ENCODE measurements around the gene CRYGB.

DNA sequence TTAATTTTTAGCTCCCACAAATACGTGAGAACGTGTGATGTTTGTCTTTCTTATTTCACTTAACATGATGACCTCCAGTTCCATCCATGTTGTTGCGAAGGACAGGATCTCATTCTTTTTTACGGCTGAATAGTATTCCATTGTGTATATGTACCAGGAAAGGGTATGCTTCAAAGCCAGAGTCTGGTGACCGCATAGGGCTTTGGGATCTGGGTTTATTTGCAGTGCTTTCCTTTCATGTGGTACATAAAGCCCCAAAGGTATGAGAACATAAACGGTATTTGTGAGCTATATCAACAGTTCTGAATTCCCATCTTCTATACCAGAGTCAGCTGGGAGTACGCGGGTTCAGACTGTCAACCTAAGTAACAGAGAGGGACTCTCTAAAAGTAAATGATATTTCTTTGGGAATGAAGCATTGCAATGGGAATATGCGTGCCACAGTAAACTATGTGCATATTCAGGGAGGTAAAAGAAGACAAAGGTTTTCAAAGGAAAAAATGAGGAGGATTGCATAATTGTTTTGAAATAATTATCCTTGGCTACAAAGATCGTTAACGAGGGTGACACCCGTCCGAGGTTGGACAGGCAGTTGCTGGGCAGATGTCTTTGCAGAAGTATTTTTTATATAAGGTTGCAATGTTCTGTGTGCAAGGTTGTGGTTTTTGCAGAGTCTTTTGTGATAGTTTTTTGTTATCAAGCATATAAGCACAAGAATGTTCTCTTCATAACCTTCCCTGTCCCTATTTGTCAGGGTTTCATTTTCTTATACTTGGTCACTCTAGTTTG, 46.1 kb downstream of the CRYGB start:
- TF ChIP-seq POLR2AphosphoS5 (IDR thresholded peaks at IDR 0.05; ENCODE audit: low read depth, low read length), result no peak
- TF ChIP-seq FOXJ3 (CRISPR knock-in tag; IDR thresholded peaks at IDR 0.05), result no peak
- TF ChIP-seq, protein P1, sequence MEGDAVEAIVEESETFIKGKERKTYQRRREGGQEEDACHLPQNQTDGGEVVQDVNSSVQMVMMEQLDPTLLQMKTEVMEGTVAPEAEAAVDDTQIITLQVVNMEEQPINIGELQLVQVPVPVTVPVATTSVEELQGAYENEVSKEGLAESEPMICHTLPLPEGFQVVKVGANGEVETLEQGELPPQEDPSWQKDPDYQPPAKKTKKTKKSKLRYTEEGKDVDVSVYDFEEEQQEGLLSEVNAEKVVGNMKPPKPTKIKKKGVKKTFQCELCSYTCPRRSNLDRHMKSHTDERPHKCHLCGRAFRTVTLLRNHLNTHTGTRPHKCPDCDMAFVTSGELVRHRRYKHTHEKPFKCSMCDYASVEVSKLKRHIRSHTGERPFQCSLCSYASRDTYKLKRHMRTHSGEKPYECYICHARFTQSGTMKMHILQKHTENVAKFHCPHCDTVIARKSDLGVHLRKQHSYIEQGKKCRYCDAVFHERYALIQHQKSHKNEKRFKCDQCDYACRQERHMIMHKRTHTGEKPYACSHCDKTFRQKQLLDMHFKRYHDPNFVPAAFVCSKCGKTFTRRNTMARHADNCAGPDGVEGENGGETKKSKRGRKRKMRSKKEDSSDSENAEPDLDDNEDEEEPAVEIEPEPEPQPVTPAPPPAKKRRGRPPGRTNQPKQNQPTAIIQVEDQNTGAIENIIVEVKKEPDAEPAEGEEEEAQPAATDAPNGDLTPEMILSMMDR (IDR thresholded peaks at IDR 0.05), result no peak
- TF ChIP-seq SMC3 (IDR thresholded peaks at IDR 0.05; ENCODE audit: low read depth, low read length), result no peak
